Endothelial cell of umbilical vein (primary cell): ENCODE measurements around the gene DPYD. TPM values are rescaled to one million over a fixed set of nuclear protein-coding genes. Genes with fewer than 3 reads are reported as not detected.

Experiments
- BruUV-seq: library from RNA; stranded (reverse); fragments of 400-500 nt; replicated peaks from 2 replicates; lab custom pipeline; 2021; lab: Mats Ljungman, UMichigan
- CTCF ChIA-PET: fragments of 300-600, 350-600 bp; sonication (Branson Sonifier 250); formaldehyde crosslinking; loops from one replicate; lab custom pipeline; 2021; ENCODE audit warnings: antibody characterized with exemption, inconsistent platforms; lab: Charles Lee
- POLR2A ChIA-PET: fragments of 300-600, 350-600 bp; sonication (Branson Sonifier 250); formaldehyde crosslinking; loops from one replicate; lab custom pipeline; 2021; ENCODE audit warnings: antibody characterized with exemption, inconsistent platforms; lab: Charles Lee
- DNase-seq: peaks from one replicate; pipeline ENCODE4 v3.0.0-alpha.2; 2011; ENCODE audit warnings: low read depth, low spot score
- FAIRE-seq: peaks from 2 replicates; lab custom pipeline; 2011; peaks lifted over from hg19 to GRCh38; lab: Jason Lieb, UNC
- H2AFZ ChIP-seq: 2 replicates; pipeline ENCODE4 v1.6.0; 2012; ENCODE audit warnings: low read depth, low read length, control low read depth, inconsistent platforms
- H3K27ac ChIP-seq: 2 replicates; pipeline ENCODE4 v1.5.1; 2011; ENCODE audit warnings: low read depth, mild to moderate bottlenecking, control low read depth, low read length, moderate library complexity; ENCODE audit not compliant: insufficient read depth
- H3K27me3 ChIP-seq, 2 experiments: 2 replicates each; pipeline versions ENCODE4 v1.6.0 to v1.6.1; 2011; ENCODE audit warnings: low read length in 2 of 2, mixed read lengths in 1 of 2; ENCODE audit not compliant: control insufficient read depth in 2 of 2, insufficient read depth in 2 of 2
- H3K36me3 ChIP-seq, 2 experiments: 2 replicates in 1 of 2; 3 replicates in 1 of 2; pipeline ENCODE4 v1.5.1; 2011; ENCODE audit warnings: low read length in 2 of 2, mild to moderate bottlenecking in 1 of 2, moderate library complexity in 1 of 2; ENCODE audit not compliant: control insufficient read depth in 2 of 2, insufficient read depth in 2 of 2; ENCODE audit errors: extremely low read depth in 1 of 2
- H3K4me1 ChIP-seq: 3 replicates; pipeline ENCODE4 v1.5.1; 2011; ENCODE audit warnings: mild to moderate bottlenecking, low read length; ENCODE audit not compliant: control insufficient read depth, insufficient read depth; ENCODE audit errors: extremely low read depth
- H3K4me2 ChIP-seq: 2 replicates; pipeline ENCODE4 v1.6.1; 2011; ENCODE audit warnings: low read length, control low read depth, mixed read lengths; ENCODE audit not compliant: insufficient read depth
- H3K4me3 ChIP-seq, 3 experiments: fragments of 200-600 bp in 1 of 3; sonication (generic), shearing (Covaris generic) in 1 of 3; replicated peaks in 1 of 3; 2 replicates each; pipeline ENCODE4 v1.5.1; 2011 to 2016; ENCODE audit warnings: control low read depth in 3 of 3, low read length in 3 of 3, mild to moderate bottlenecking in 2 of 3, inconsistent platforms in 1 of 3, low read depth in 1 of 3, moderate library complexity in 1 of 3; ENCODE audit not compliant: insufficient read depth in 1 of 3
- H3K79me2 ChIP-seq: 2 replicates; pipeline ENCODE4 v1.6.0; 2012; ENCODE audit warnings: low read length, inconsistent platforms; ENCODE audit not compliant: control insufficient read depth, insufficient read depth
- H3K9ac ChIP-seq: replicated peaks from 2 replicates; pipeline ENCODE3; 2011; ENCODE audit warnings: low read length, control low read depth; ENCODE audit not compliant: insufficient read depth; ENCODE audit errors: extremely low read depth
- H3K9me1 ChIP-seq: replicated peaks from 3 replicates; pipeline ENCODE4 v1.6.0; 2011; ENCODE audit warnings: mild to moderate bottlenecking, low read length; ENCODE audit not compliant: control insufficient read depth, insufficient read depth; ENCODE audit errors: extremely low read depth
- H3K9me3 ChIP-seq: replicated peaks from 2 replicates; pipeline ENCODE4 v1.5.1; 2012; ENCODE audit warnings: low read length, inconsistent platforms; ENCODE audit not compliant: control insufficient read depth, insufficient read depth
- H4K20me1 ChIP-seq: replicated peaks from 2 replicates; pipeline ENCODE3; 2011; ENCODE audit warnings: mild to moderate bottlenecking, low read length; ENCODE audit not compliant: control insufficient read depth, insufficient read depth; ENCODE audit errors: extremely low read depth
- EZH2 ChIP-seq: IDR thresholded peaks from 2 replicates; pipeline ENCODE4 v1.6.1; 2012; ENCODE audit warnings: borderline replicate concordance, low read depth, mild to moderate bottlenecking, moderate library complexity, low read length, inconsistent platforms; ENCODE audit not compliant: severe bottlenecking
- FOS ChIP-seq: IDR thresholded peaks from 2 replicates; pipeline ENCODE4 v1.6.1; 2011; ENCODE audit warnings: mild to moderate bottlenecking, low read length, moderate library complexity, borderline replicate concordance; ENCODE audit not compliant: insufficient read depth
- GATA2 ChIP-seq: IDR thresholded peaks from 2 replicates; pipeline ENCODE4 v1.7.0; 2011; ENCODE audit warnings: low read depth, mild to moderate bottlenecking, moderate library complexity, mixed read lengths, low read length; ENCODE audit not compliant: insufficient read length, insufficient read depth
- JUN ChIP-seq: IDR thresholded peaks from 2 replicates; pipeline ENCODE4 v1.6.1; 2011; ENCODE audit warnings: borderline replicate concordance, low read depth; ENCODE audit not compliant: insufficient read length, insufficient read depth
- MYC ChIP-seq: IDR thresholded peaks from one replicate; pipeline ENCODE4 v1.6.1; 2011; ENCODE audit warnings: mild to moderate bottlenecking, low read depth, low read length
- POLR2A ChIP-seq: IDR thresholded peaks from 2 replicates; pipeline ENCODE4 v1.6.1; 2012; ENCODE audit warnings: low read depth, mild to moderate bottlenecking, control low read depth, low read length
- POLR2AphosphoS5 ChIP-seq: IDR thresholded peaks from 2 replicates; pipeline ENCODE4 v1.6.1; 2012; ENCODE audit warnings: low read depth, mild to moderate bottlenecking, control low read depth, low read length, moderate library complexity; ENCODE audit not compliant: insufficient read depth
- dilution Hi-C: fragments of 300-500 bp; cut with MboI; formaldehyde crosslinking; loops from one replicate; pipeline ENCODE4 v1.15.0; 2019; ENCODE audit warnings: low sequenced_read_pairs; ENCODE audit not compliant: extremely low pct_ligation_motif_present
- intact Hi-C: fragments of 100-400 bp; cut with micrococcal nuclease; formaldehyde crosslinking; loops from one replicate; pipeline ENCODE4 v1.10.0; 2022
- polyA plus RNA-seq, 4 experiments: library from polyadenylated mRNA; depleted of rRNA in 3 of 4; stranded (reverse) in 3 of 4; unstranded in 1 of 4; fragments of >200 nt; gene quantifications; 2 replicates each; pipeline versions ENCODE4 v1.2.1 to v1.2.3, GENCODE V29; 2011 to 2012; ENCODE audit warnings: missing spikeins in 1 of 4
- total RNA-seq: library from RNA; stranded (reverse); gene quantifications from 2 replicates; pipeline ENCODE4 v1.2.3, GENCODE V29; 2021
- TF ChIP-seq, protein P1 (sequence below): IDR thresholded peaks from 2 replicates; pipeline ENCODE4 v1.6.1; 2011; ENCODE audit not compliant: insufficient read depth, insufficient read length
- TF ChIP-seq, protein P2 (sequence below), 2 donors: IDR thresholded peaks; 1 replicate in 1 of 2; 2 replicates in 1 of 2; pipeline ENCODE4 v1.5.1; 2011; ENCODE audit warnings: low read length in 2 of 2, mild to moderate bottlenecking in 2 of 2, moderate library complexity in 2 of 2, control low read depth in 1 of 2, inconsistent platforms in 1 of 2, low read depth in 1 of 2; ENCODE audit not compliant: insufficient read depth in 1 of 2; ENCODE audit errors: extremely low read depth in 1 of 2

DPYD gene
- total and polyA plus RNA-seq, 2 donors (not counting 3 experiments of a cell fraction or from before 2014, with no cell fraction given) = 4.6 to 15.1 TPM

DNA sequence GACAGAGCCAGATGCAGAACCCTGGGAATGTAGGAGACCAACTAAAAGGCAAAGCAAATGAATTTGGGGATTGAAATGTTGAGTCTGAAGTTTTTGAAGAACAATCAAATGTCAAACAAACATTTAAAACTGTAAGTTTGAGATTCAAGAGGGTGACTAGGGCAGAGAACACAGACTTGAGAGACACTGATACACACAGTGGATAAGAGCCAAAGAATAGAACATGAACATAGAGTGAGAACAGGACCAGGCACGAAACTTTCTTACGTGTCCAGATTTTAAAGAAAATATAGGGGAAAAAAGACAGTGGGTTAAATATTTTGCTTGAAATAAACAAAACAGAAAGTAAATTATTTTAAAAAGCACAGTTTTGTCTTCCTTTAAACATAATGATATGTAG lies 115.7 kb downstream of the DPYD start:
- BruUV-seq = no TSS peak
- no peak overlapping the region for H3K27ac ChIP-seq
- intact Hi-C loops = no loop called here
- ChIA-PET POLR2A (no interaction called here), CTCF (no interaction called here)
- no peaks in the 10 kb centered on the region for H3K9me3 ChIP-seq
- H3K4me3 ChIP-seq = no peak overlapping the region
- no peak overlapping the region for H3K9ac ChIP-seq
- no peaks in the 10 kb centered on the region for H4K20me1 ChIP-seq
- DNase-seq = no peak
- dilution Hi-C loops = no loop called here
- no peak overlapping the region for H3K4me2 ChIP-seq
- no peak for FAIRE-seq
- H2AFZ ChIP-seq = no peak overlapping the region
- no peaks in the 10 kb centered on the region for H3K27me3 ChIP-seq
- H3K36me3 ChIP-seq = no peaks in the 10 kb centered on the region
- TF ChIP-seq FOS = no peak
- TF ChIP-seq POLR2A = no peak
- no peak for TF ChIP-seq MYC
- TF ChIP-seq, protein P1, sequence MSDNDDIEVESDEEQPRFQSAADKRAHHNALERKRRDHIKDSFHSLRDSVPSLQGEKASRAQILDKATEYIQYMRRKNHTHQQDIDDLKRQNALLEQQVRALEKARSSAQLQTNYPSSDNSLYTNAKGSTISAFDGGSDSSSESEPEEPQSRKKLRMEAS = no peak
- H3K79me2 ChIP-seq = no peaks in the 10 kb centered on the region
- no peaks in the 10 kb centered on the region for H3K4me1 ChIP-seq
- no peaks in the 10 kb centered on the region for H3K9me1 ChIP-seq

DNA sequence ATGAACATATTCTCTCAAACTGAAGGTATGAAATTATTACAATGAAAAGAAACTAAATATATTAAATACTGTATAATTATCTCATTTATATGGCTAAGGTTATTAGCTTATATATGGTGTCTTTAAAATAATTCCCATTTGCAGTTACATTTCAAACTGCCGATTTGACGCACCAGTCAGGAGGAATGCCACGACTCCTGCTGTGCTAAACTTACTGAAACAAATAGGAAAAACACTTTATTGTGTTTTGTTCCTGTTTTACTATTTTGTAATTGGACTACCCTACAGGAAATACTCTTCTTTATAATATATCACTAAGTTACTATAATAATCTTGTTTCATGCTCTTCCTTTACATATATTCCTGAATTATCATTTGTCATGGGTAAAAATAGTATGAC lies 117.8 kb downstream of the DPYD start:
- no peak for DNase-seq
- POLR2A ChIA-PET = no interaction called here
- Histone ChIP-seq H3K36me3 (no peaks in the 10 kb centered on the region), H3K27me3 (no peaks in the 10 kb centered on the region), H3K9ac (no peak overlapping the region), H3K79me2 (no peaks in the 10 kb centered on the region), H3K9me1 (no peaks in the 10 kb centered on the region), H3K27ac (no peak overlapping the region), H3K4me2 (no peak overlapping the region), H3K4me3 (no peak overlapping the region), H3K4me1 (peaks cover 5% of the 10 kb centered on the region), H3K9me3 (no peaks in the 10 kb centered on the region), H4K20me1 (no peaks in the 10 kb centered on the region), H2AFZ (no peak overlapping the region)
- CTCF ChIA-PET = no interaction called here
- dilution Hi-C loops (no loop called here), intact Hi-C loops (no loop called here)
- TF ChIP-seq, protein P1 = no peak
- TF ChIP-seq GATA2 (no peak), POLR2AphosphoS5 (no peak), POLR2A (no peak), EZH2 (no peak), MYC (no peak), JUN (no peak), FOS (no peak)
- TF ChIP-seq, protein P2, sequence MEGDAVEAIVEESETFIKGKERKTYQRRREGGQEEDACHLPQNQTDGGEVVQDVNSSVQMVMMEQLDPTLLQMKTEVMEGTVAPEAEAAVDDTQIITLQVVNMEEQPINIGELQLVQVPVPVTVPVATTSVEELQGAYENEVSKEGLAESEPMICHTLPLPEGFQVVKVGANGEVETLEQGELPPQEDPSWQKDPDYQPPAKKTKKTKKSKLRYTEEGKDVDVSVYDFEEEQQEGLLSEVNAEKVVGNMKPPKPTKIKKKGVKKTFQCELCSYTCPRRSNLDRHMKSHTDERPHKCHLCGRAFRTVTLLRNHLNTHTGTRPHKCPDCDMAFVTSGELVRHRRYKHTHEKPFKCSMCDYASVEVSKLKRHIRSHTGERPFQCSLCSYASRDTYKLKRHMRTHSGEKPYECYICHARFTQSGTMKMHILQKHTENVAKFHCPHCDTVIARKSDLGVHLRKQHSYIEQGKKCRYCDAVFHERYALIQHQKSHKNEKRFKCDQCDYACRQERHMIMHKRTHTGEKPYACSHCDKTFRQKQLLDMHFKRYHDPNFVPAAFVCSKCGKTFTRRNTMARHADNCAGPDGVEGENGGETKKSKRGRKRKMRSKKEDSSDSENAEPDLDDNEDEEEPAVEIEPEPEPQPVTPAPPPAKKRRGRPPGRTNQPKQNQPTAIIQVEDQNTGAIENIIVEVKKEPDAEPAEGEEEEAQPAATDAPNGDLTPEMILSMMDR (IDR thresholded peaks at IDR 0.05; ENCODE audit: extremely low read depth in 1 of 2, insufficient read depth in 1 of 2, low read depth in 1 of 2, low read length in 2 of 2) = no peak
- BruUV-seq = no TSS peak
- FAIRE-seq = no peak
